ENCODE measurements around the gene DNAJA2.
A peak's percentile ranks its signal among the peaks of the same experiment; 100 is the strongest.
"Not testable (repeated sequence)": the region's sequence is repeated elsewhere in the genome, so short reads cannot be mapped to it uniquely, and the experiment has no call there.

Gene DNAJA2

GRCh38 chr16:46980926-46981325, 7.5 kb upstream of the DNAJA2 start:
- no peak for DNase-seq (ENCODE audit: low read depth, low spot score)
- no peak overlapping the region for H3K4me3 ChIP-seq (ENCODE audit: low read length)

GRCh38 chr16:46976550-46976949, 3.1 kb upstream of the DNAJA2 start:
- DNase-seq (ENCODE audit: low read depth, low spot score), result no peak
- H3K4me3 ChIP-seq (ENCODE audit: low read length), result no peak overlapping the region

- no peak overlapping the region for H3K4me3 ChIP-seq (ENCODE audit: low read length)
- no peak for DNase-seq (ENCODE audit: low read depth, low spot score)
These were observed 2.5 kb upstream of the DNAJA2 start for GRCh38 chr16:46975908-46976470.

GRCh38 chr16:46975165-46975564, 1.7 kb upstream of the DNAJA2 start:
- H3K4me3 ChIP-seq (ENCODE audit: low read length), result no peak overlapping the region
- no peak for DNase-seq (ENCODE audit: low read depth, low spot score)

GRCh38 chr16:46974352-46974751, 878 bp upstream of the DNAJA2 start:
- peak; percentile 56 for DNase-seq (ENCODE audit: low read depth, low spot score)
- peak overlapping the region; percentile 95 for H3K4me3 ChIP-seq (ENCODE audit: low read length)

GRCh38 chr16:46973996-46974324, 486 bp upstream of the DNAJA2 start:
- DNase-seq (ENCODE audit: low read depth, low spot score), result no peak
- peak overlapping the region; percentile 95 for H3K4me3 ChIP-seq (ENCODE audit: low read length)

GRCh38 chr16:46972429-46973206, 856 bp downstream of the DNAJA2 start:
- peak; percentile 39 for DNase-seq (ENCODE audit: low read depth, low spot score)
- peak overlapping the region; percentile 95 for H3K4me3 ChIP-seq (ENCODE audit: low read length)

- H3K4me3 ChIP-seq (ENCODE audit: low read length), result no peak overlapping the region
- DNase-seq (ENCODE audit: low read depth, low spot score), result no peak
These were observed 2.2 kb downstream of the DNAJA2 start for GRCh38 chr16:46971271-46971670.

- no peak overlapping the region for H3K4me3 ChIP-seq (ENCODE audit: low read length)
- no peak for DNase-seq (ENCODE audit: low read depth, low spot score)
These were observed 3.4 kb downstream of the DNAJA2 start for GRCh38 chr16:46970089-46970488.

- no peak overlapping the region for H3K4me3 ChIP-seq (ENCODE audit: low read length)
- DNase-seq (ENCODE audit: low read depth, low spot score), result no peak
These were observed 5.4 kb downstream of the DNAJA2 start for GRCh38 chr16:46968063-46968435.

- no peak overlapping the region for H3K4me3 ChIP-seq (ENCODE audit: low read length)
- DNase-seq (ENCODE audit: low read depth, low spot score), result no peak
These were observed 10.8 kb downstream of the DNAJA2 start for GRCh38 chr16:46962629-46963028.

GRCh38 chr16:46961373-46962353, 11.8 kb downstream of the DNAJA2 start:
- DNase-seq (ENCODE audit: low read depth, low spot score), result no peak
- no peak overlapping the region for H3K4me3 ChIP-seq (ENCODE audit: low read length)

- no peak for DNase-seq (ENCODE audit: low read depth, low spot score)
- H3K4me3 ChIP-seq (ENCODE audit: low read length), result no peak overlapping the region
These were observed 18.9 kb downstream of the DNAJA2 start for GRCh38 chr16:46954562-46954961.

GRCh38 chr16:46950009-46950408, 23.5 kb downstream of the DNAJA2 start:
- no peak for DNase-seq (ENCODE audit: low read depth, low spot score)
- H3K4me3 ChIP-seq (ENCODE audit: low read length), result no peak overlapping the region

- H3K4me3 ChIP-seq (ENCODE audit: low read length), result no peak overlapping the region
- DNase-seq (ENCODE audit: low read depth, low spot score), result no peak
These were observed 24.1 kb downstream of the DNAJA2 start for GRCh38 chr16:46949241-46949892.

GRCh38 chr16:46948548-46949166, 24.8 kb downstream of the DNAJA2 start:
- no peak overlapping the region for H3K4me3 ChIP-seq (ENCODE audit: low read length)
- DNase-seq (ENCODE audit: low read depth, low spot score), result no peak

GRCh38 chr16:46947900-46948547, 25.4 kb downstream of the DNAJA2 start:
- no peak overlapping the region for H3K4me3 ChIP-seq (ENCODE audit: low read length)
- DNase-seq (ENCODE audit: low read depth, low spot score), result peak; percentile 51

- not testable (repeated sequence) for DNase-seq (ENCODE audit: low read depth, low spot score); H3K4me3 ChIP-seq (ENCODE audit: low read length)
These were observed 28.8 kb downstream of the DNAJA2 start for GRCh38 chr16:46944713-46945112.

- DNase-seq (ENCODE audit: low read depth, low spot score), result no peak
- no peak overlapping the region for H3K4me3 ChIP-seq (ENCODE audit: low read length)
These were observed 35.9 kb downstream of the DNAJA2 start for GRCh38 chr16:46937536-46937935.
